ENCODE results near the gene RBM19.
"Not testable (repeated sequence)": the region's sequence is repeated elsewhere in the genome, so short reads cannot be mapped to it uniquely, and the experiment has no call there.

Gene RBM19

DNA sequence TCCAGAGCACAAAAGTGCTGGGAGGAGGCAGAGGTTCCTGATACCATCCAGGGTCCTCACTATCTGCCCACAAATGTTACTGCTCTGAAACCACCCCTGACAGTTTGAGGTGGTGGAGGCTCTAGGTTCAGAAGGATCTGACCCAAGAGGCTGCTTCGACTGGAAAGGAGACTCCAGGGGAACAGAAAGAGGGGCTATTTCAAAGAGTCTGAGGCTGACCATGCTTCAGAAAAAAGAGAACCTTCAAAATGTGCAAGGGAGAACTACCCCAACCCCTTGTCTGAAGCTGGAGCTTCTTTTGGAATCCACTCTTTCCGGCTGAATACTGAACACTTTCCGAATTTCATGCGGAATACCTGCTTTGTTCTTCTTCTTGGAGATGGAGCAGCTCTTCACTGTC lies 41.8 kb downstream of the RBM19 start:
- no peak for DNase-seq

DNA sequence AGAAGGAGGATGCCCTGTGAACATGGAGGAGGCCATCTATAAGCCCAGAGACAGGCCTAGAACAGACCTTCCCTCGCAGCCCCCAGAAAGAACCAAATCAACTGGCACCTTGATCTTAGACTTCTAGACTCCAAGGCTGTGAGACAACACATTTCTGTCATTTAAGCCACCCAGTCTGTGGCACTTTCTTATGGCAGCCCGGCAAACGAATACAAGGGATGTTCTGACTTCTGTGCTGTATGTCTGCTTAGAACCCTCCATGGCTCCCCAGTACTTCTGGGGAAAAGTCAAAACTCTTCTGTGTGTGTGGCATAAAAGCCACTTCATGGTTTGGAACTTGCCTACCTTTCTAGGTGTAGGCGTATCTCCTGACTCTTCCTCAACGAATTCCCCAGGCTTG lies 42.9 kb downstream of the RBM19 start:
- no peak for DNase-seq

DNA sequence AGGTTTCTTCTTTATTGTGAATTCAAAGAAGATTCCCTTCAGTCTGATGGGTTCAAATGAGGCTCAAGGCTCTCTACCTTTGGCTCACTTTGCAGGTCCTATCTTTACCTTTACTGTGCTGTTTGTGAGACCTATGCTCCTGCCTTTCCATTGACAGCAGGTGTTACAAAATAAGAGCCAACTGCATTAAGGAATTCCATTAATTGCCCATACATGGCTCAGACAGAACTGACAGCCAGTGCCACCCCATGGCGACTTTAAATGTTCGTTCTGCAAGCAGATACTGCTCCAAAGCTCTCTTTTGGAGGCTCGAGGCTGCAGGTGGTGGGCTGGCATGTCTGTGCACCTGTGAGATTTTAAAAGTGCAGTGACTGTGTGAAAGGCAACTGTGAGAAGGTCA lies 44.7 kb downstream of the RBM19 start:
- DNase-seq = no peak

DNA sequence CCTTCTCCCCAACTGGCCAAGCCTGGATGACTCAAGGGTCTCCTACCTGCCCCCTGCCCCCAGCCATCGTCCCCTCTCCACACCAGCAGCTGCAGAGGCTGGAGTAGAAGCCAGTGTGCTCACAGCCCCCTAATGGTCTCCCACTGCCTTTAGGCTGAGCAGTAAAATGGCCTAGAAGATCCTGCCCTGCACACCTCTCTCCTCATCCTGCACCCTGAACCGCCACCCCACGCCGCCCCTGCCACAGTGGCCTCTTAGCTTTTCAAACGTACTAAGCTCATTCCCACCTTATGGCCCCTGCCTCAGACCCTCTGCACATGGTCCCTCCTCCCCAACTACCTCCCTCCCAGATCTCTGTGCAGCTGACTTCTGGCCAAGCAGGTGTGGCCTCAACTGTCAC lies 46.3 kb downstream of the RBM19 start:
- no peak for DNase-seq

DNA sequence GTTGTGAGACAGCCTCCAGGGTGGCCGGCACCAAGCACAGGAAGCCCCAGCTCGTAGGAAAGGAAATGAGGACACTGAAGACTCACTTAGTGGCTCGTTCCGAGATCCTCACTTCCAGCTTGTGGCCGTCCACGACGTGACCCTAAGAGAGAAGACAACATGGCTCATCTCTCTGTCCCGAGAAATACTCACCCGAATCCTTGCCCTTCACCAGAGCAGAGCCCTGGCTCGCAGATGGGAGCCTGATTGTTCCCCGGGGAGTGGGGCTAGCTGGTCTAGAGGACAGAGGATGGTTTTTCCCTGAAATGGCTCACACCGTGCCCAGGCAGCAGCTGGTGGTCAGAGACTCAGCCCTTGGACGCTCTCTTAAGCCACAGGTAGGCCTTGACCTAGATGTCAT lies 47.8 kb downstream of the RBM19 start:
- DNase-seq = no peak

DNA sequence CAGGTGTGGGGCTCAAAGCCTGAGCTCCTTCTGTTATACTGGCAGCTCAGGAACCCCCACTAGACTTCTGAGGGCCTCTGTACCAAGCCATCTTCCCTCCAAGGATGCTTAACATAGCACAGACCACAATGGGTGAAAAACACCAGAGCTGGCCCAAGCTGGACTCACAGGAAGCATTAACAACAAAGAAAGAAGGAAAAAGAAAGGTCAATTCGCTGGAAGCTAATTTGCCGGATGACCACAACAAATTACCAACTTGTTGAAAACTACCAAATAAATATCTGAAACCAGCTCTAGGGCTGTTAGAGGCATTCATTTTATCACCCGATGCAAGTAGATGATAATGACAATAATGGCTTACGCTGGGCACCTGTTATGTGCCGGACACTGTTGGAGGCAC lies 48.7 kb downstream of the RBM19 start:
- no peak for DNase-seq

DNA sequence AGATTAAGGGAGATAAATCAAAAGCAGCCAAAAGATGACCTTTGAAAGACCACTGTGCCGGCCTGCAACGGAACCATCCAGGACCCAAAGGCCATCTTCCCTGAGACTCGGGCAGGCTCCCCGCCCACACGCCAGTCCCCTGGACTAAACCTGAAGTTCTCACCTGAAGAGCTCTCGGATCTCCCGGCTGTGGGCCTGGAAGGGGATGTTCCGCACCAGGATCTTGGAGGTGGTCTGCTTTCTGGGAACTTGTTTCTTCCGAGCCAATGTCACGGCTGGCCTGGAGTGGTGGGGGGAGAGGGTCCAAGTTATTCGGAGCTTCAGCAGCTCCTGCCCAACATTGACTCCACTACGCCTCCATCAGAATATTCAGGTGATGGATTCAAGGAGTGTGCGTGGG lies 51.3 kb downstream of the RBM19 start:
- DNase-seq = no peak

DNA sequence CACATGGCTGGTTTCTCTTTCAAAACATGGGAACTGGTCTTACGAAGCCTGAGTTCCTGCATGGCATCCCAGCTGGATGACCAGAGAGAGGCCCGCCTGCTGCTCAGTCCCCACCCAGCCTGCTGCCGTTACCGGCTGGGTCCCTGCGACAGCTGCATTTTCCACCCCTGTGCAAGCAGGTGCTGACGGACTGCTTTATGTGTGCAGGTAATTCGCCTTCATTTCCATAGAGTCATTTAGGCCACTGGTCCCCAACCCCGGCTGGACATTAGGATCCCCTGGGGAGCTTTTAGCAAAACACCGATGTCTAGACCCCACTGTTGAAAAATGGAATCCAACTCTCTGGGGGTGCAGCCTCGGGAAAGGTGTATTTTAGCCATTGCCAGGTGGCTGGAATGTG lies 51.9 kb downstream of the RBM19 start:
- DNase-seq = no peak

DNA sequence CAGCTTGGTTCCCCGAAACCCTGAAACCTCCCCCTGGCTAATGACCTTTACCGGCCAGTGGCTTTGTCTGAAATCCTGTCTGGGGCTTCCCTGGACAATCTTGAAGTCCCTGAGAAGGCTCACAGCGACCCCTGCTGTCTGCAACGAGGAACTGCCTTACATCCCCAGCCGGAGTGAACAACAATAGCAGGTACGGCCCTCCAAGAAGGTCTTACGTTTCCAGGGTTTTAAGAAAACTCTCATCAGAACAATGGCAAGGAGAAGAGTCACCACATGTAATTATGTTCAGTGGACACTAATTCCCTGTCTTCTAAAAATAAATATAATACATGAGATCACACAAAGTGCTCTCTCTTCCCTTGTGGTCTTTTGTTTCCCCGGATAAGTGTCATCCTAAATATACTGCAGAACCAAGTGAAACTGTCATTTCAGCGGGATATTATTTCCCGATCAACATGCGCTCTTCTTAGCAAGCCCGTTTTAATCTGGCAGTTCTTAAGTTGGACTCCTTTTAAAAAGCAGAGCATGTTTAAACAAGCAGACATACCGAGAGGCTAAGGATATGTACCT lies 53.3 kb downstream of the RBM19 start:
- peak; percentile 62 to 73 for DNase-seq

DNA sequence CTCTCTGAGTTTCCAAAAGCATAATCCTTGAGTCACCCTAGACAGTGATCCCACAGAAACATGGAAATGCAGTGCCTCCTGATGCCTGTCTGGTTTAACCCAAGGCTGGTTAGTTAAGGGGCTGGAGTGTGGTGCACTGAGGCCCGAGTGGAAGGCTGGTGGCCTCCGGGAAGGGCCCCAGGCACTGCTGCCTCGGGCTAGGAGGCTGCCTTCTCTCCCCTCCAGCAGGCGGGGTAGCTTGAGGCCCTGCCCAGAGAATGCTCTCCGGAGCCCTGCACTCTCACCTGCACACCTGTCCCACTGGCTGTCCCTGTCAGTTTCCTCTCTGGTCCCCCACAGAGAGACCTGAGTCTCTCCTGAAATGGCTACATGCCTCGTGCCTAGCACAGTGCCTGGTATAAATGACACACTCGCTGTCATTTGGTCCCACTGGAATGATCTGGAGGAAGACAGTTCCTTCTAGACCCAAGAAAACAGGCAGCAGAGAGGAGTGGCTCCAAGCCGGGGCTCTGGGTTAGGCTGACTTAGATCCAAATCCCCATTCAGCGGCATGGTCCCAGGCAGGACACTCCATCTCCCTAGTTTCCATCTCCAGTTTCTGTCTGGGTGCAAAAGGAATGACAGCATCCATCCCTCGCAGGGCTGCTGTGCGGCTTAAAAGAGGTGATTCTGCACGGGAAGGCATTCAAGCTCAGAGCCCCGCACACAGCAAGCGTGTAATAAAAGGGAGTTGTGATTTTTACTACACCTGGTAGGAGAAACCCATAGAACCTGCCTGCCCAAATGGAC lies 54.0 kb downstream of the RBM19 start:
- DNase-seq = no peak

DNA sequence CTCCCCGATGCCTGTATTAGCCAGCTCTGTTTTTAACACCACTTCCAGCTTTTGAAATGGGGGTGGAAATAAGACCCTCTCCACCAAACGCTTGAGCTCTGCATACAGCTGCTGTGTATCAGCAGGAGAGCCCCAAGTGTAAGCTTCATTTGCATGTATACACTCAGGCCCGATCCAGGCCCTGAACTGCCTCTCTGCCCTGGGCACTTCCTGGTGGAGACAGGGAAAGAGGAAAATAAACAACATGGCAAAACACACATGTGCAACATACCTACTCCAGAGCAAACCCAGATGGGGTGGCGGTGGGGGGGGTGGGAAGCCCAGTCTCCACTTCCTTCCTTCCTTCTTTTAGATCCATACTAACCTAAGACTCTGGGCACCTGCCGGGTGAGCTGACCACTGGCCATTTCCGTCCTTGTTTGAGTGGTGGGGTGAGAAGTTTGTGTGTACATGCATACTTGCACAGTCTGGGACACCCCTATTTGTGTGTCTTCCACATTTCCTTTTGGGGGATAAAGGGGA lies 55.3 kb downstream of the RBM19 start:
- no peak for DNase-seq

DNA sequence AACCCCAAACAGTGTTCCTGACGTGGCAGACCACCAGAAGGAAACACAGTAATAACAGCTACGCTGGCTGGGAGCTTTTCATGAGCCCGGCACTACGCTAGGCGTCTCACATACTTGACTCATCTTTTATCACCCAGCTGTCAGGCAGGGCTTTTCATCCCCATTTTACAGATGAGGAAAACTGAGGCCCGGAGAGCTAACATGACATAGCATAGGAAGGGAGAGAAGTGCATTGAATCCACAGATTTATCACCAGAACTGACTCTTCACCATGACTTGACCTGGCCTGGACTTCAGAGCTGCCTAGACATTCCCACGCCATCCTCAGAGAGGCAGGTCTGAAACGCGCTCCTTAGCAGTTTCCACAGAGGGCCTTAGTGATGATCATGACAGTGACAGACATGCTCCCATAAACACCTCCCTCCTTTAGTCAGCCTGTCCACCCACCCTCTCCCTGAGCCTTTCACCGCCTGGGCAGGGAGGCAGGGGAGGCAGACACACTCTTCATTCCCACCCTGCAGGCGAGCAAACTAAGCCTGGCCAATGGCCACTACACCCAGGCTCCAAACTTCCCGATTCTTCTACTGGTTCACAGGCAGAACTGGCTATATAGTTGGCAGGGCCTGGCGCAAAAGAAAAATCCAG lies 56.2 kb downstream of the RBM19 start:
- no peak for DNase-seq

DNA sequence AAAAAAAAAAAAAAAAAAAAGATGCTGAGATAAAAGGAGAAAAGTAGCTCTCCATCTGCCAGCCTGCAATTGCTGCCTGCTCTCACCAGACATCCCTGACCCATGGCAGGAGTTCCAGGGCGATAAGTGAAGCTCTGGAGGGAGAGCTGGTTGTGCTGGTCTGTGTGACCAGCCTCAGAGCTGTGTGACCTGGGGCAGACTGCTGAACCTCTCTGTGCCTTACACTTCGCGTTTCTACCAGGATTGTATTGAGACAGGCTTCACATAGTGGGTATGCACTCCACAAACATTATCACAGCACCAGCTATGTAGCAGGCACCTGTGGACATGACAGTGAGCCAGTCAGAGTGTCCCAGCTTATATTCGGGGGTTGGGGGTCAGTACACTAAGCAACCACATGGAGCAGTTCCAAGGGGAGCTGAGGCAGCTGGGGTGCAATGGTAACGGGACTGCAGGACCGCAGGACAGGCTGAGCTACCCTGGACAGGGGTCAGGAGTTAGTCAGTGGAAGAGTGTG lies 57.5 kb downstream of the RBM19 start:
- DNase-seq = no peak

DNA sequence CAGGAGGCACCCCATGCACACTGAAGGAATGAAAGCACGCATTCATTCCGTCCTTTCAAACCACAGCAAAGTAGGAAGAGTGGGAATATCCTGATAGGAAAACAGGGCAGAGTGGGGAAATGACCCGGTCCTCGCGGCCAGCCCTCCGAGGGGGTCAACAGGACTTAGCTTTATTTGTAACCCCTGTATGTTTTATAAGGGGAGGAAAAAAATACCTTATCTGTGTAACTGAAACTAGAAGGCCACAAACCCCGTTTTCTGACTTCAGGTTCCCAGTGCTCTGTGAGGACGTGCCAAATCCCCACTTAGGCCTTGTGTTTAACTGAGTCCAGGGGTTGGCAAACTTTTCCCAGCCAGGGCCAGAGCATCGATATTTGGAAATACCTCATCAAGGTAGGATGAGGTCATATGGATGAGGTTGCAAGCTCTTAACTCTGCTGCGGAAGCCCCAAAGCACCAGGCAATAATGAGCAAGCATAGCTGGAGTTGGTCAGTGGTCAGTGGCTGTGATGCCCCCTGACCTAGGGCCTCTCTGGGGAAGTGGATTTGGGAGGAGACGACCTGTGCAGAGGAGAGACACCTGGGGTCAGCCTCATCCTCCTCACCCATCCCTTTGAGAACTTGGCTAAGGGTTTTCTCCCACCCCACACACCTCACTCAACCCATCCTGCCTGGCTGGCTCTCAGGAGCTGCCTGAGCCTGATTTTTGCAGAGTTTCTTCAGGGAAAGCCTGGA lies 58.5 kb downstream of the RBM19 start:
- DNase-seq = no peak

DNA sequence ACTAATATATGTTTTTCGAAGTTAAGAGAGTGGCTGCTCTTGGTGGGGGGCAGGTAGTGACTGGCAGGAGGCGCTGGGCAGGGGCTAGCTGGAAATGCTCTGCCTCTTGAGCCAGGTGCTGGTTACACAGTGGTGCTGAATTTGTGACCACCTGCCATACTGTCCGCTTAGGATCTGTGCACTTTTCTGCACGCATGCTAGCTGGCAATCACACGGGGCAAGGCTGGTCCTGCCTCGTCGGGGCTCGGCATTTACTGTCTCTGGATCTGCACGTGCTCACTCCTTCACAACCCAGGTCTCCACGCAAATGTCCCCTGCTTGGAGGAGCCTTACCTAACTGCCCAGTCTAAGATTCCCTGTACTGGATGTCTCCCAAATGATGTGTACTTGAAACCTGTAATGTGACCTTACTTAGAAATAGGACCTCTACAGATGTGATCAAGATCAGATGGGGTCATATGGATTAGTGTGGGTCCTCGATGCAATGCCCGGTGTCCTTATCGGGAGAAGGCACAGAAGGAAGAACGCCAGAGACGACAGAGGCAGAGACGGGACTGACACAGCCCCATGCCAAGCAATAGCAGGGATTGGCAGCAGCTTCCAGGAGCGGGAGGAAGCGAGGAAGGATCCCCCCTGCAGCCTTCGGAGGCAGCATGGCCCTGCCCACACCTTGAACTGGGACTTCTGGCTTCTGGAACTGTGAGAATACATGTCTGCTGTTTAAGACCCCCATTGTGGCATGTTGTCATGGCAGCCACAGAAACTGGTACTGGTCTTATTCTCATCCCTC lies 59.5 kb downstream of the RBM19 start:
- DNase-seq = no peak

DNA sequence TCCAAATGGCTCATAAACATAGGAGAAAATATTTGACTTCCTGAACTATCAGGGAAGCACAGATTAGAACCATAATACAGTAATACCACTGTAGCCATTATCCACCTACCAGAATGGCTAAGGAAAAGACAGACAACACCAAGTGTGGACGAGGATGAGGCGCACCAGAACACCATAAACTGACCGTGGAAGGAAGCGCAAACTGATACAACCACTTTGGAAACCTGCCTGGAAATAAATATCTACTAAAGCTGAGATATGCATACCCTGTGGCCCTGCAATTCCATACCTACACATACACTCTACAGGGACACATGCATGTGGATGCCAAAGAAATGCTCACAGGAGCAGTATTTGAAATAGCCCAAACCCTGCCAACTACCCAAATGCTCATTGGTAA lies 60.3 kb downstream of the RBM19 start:
- no peak for DNase-seq

DNA sequence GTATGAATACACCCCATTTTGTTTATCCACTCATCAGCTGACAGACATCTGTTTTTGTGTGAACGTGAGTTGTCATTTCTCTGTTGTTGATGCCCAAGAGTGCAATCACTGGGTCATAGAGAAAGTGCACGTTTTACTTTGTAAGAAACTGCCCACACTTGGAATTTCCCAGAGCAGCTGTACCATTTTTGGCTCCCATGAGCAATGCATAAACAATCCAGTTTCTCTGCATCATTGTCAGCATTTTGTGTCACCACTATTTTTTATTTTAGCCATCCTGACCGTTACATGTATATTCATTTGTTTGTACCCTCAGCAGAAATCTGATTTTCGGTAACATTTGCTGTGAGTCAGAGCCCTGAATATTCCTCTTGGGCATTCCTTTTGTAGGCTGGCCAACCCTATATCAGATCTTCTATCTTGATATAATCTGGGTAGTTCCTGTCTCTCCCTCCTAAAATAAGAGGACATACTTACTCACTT lies 62.7 kb downstream of the RBM19 start:
- DNase-seq = no peak

DNA sequence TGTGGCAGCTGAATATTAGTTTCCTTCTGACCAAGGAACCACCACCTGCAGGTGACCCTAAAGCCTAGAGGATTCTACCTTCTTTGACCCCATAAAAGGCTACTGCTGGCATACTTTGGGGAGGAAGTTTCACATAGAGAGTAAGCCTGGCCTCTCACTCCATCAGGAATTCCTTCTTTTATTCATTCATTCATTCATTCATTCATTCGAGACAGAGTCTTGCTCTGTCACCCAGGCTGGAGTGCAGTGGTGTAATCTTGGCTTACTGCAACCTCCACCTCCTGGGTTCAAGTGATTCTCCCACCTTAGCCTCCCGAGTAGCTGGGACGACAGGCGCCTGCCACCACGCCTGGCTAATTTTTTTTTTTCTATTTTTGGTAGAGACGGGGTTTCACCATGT lies 64.8 kb downstream of the RBM19 start:
- not testable (repeated sequence) for DNase-seq

DNA sequence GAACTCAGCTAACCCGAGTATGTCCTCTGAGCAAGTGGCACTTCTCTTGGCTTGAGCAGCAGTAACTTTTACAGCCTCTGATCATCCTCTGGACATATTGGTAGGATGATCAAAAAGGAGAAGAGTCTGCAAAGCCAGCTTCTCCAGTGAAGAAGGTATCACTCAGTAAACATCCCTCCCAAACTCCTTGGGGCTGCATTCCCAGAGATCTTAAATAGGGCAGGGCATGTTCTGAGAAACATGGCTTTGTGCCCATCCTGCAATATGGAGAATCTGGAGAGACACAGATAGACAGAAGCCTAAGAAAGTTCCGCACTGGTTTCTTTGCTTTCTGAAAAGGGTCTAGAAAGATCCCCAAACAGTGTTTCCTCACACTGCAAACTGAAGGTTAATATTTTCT lies 65.4 kb downstream of the RBM19 start:
- DNase-seq = no peak

DNA sequence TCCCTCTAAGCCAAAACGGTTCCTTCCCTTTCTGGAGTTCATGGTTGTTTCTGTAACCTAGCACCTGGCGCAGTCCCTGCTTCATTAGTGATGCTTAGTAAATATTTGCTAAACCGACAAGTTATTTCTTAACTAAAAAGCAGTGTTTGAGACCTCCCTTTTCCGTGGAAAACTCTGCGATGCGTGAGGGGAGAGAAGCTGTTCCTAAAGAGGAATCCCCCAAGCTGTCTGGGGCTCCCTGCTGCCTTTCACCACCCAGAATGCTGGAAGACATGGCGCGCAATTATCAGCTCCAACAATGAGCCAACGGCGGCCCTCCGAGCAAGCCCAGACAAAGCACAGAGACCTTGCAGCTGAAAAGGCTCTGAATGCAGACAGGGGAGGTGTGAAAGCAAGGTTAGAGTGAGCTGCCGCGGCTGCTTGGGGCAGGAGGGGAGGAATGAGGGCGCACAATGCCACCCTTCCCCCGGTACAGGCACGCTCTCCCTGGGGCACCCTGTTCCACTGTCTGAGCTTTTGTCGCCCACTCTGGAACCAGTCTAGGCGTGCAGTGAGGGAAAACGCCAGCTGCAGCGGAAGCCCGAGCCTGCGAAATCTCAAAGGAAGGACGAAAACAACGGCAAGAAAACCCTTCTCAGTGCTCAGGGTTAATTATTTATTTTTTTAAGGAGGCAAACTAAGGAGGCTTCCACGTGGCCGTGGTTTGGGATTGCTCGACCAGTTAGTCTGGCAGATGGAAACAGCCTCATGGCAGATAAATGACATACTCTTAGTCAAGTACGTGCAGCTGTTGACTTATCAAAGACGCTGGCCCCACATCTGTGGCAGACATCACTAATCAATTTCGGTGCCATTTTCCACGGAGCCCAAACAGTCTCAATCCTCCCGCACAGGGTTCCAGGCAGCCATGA lies 66.3 kb downstream of the RBM19 start:
- DNase-seq = peak; percentile 58 to 77

DNA sequence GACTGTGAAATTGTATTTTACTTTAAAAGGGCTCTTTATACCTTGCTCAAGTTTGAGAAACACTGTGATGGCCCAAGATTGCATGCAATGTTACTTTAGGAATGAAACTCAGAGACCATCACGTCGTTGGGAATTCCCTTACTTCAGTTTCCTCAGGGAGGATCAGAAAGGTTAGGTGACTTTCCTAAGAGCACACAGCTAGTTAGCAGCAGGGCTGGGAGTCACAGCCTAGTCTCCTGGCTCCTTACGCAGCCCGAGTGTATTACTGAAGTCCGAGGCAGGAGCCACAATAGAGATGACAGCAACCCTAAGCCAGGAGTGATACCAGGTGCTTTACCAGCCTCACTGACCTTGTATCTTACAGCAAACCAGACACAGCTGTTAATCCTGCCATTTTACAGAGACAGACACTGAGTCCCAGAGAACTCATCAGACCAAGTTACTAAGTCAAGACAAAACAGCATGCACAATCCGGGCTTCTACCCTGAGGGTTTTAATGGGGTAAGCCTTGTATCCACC lies 67.0 kb downstream of the RBM19 start:
- DNase-seq = no peak
